LNCAP (cell line): Measurements from ENCODE around the gene CSPG4.

Source experiments
- CTCF ChIP-seq: fragments of 450-650 bp; IDR thresholded peaks from 2 replicates; pipeline ENCODE4 v1.5.1; 2017; ENCODE audit warnings: mild to moderate bottlenecking

CSPG4 gene

GRCh38 chr15:75639709-75640482 is 72.8 kb downstream of the CSPG4 start, which contains the start of gene IMP3:
Gene IMP3 (minus strand): TSS chr15:75640224. CDS start chr15:75640168, 56 bp downstream.
- no peak for TF ChIP-seq CTCF

GRCh38 chr15:75639191-75639708 is 73.4 kb downstream of the CSPG4 start:
- no peak for TF ChIP-seq CTCF

DNA sequence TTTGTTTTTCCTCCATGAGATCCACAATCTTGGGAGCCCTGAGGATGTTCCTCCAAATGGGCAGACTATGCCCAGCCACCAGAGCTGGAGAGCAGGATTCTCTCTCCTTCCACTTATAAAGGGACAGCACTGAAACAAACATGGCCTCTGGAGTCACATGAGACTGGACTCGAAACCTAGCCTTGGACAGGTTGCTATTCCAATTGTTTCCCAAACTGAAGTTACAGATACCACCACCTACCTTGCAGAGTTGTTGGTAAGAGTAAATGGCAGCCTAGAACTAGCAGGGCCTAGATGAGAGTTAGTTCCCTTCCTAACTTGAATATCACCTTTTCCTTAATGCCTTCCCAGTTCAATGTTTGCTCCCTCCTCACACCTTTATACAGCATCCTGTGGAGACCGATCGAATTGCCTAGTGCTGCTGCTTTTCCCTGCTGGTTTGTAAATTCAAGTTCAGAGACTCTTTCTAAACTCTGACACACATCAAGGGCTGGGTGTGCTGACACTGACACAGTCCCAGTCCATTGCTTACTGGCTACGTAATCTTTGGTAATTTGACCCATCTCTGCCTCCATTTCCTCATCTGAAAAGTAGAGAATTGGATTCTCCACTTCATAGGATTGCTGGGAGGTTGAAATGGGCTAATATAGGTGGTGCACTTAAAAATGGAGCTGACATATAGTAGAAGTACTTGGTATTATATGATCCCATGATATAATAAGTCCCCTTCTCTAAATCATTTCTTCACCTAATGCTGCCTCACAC is 75.2 kb downstream of the CSPG4 start:
- TF ChIP-seq CTCF, result no peak

- no peak for TF ChIP-seq CTCF
Observed at GRCh38 chr15:75636026-75636425, 76.6 kb downstream of the CSPG4 start.

DNA sequence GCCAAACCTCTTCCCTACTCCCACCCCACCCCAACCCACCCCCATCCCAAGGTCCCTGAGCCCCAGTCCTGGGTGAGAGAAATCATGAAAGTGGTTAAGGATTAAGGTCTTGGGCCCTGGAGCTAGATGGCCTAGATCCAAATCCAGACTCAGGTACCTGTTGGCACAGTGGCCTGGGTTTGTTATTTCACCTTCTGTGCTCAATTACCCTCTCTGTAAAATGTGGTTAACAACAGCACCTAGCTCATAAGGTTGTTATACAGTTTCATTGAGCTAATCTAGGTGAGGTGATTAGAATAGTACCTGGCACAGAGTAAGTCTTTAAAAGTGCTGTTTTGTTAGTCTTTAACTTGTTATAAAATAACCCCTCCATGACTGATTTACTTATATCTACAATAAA is 80.7 kb downstream of the CSPG4 start:
- TF ChIP-seq CTCF, result no peak

GRCh38 chr15:75625542-75626347 is 86.9 kb downstream of the CSPG4 start, which contains the start of gene SNUPN:
Gene SNUPN (minus strand): TSS chr15:75625725. CDS start chr15:75621051, 4,674 bp downstream.
- TF ChIP-seq CTCF, result no peak
